Heart left ventricle (tissue), 13 donors: ENCODE results near the gene GPC6.

ENCODE experiments used
- POLR2A ChIP-seq, 2 donors: fragments of 450-650 bp; IDR thresholded peaks; one replicate each; pipeline ENCODE4 v1.6.1; 2017; ENCODE audit warnings: antibody characterized with exemption in 2 of 2, mild to moderate bottlenecking in 2 of 2, moderate library complexity in 2 of 2
- TF ChIP-seq, protein P1 (sequence below), 12 donors: fragments of 200-600 bp; sonication (generic) in 4 of 12; IDR thresholded peaks; one replicate each; pipeline versions ENCODE4 v1.5.0 to v1.8.0; 2018 to 2022; ENCODE audit warnings: antibody characterized with exemption in 12 of 12, mild to moderate bottlenecking in 5 of 12
- donor health status: ischemic (EF 13 %, LVEDD 7.1; RV severe dilation, severe dysfunction).
- donor health status: DM: no; HTN: yes; CAD: no.
- donor health status: DM: no; HTN: no; CAD: no.
- donor health status: ischemic (EF 25% LVEDD 6.9; RV normal size, moderate dysfunction).
- donor health status: ischemic (EF 25% LVEDD 5.7; RV mildly dilated, moderate dysfunction).
- donor health status: ischemic (EF 35%, LVEDD 5.7; RV mildly dilated, moderate dysfunction).
- donor health status: nonischemic (EF 11% LVEDD 7.7; RV severe dilation, severe dysfunction).
- donor health status: DM: yes; HTN: yes; CAD: no.
- donor health status: PGD.
- donor health status: ischemic (EF 29% LVEDD 5.4; RV normal size, mild dysfunction).
- donor health status: nonischemic (EF 23%, LVEDD 6.1; RV moderate dilation, normal function).

DNA sequence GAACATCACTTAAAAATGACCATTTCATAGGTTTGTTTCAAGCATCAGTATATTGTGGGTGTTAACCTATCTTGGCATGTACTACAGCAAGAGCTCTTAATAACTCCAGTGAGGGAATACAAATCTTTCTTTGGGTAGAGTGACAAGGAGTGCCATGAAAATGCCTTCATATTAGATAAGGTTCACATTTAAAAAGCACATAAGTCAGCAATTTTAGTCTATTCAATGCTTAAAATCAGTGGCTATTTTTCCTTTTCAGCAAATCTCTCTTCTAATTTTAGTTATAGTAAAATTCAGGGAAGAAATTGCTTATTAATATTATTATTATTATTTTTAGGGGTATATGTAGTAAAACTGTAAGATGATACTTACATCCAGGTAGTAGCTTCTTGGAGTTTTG lies 291.1 kb downstream of the GPC6 start:
- no peak for TF ChIP-seq POLR2A (IDR thresholded peaks at IDR 0.05)
- TF ChIP-seq, protein P1, sequence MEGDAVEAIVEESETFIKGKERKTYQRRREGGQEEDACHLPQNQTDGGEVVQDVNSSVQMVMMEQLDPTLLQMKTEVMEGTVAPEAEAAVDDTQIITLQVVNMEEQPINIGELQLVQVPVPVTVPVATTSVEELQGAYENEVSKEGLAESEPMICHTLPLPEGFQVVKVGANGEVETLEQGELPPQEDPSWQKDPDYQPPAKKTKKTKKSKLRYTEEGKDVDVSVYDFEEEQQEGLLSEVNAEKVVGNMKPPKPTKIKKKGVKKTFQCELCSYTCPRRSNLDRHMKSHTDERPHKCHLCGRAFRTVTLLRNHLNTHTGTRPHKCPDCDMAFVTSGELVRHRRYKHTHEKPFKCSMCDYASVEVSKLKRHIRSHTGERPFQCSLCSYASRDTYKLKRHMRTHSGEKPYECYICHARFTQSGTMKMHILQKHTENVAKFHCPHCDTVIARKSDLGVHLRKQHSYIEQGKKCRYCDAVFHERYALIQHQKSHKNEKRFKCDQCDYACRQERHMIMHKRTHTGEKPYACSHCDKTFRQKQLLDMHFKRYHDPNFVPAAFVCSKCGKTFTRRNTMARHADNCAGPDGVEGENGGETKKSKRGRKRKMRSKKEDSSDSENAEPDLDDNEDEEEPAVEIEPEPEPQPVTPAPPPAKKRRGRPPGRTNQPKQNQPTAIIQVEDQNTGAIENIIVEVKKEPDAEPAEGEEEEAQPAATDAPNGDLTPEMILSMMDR (IDR thresholded peaks at IDR 0.05): no peak
